Gastroesophageal sphincter (tissue), 4 donors: ENCODE measurements around the gene PPAN. TPM values are rescaled to one million over a fixed set of nuclear protein-coding genes. Genes with fewer than 3 reads are reported as not detected.
A peak's percentile ranks its signal among the peaks of the same experiment; 100 is the strongest.

Source experiments
- ATAC-seq: fragments of 150-250 bp; one replicate; pipeline ENCODE4 v1.9.1; 2016; ENCODE audit warnings: mild to moderate bottlenecking, moderate library complexity
- H3K27ac ChIP-seq, 4 donors: fragments of 200-600 bp; sonication (generic) in 3 of 4; 1 replicate in 3 of 4; 2 replicates in 1 of 4; pipeline ENCODE4 v1.5.1; 2016 to 2019
- H3K27me3 ChIP-seq: fragments of 200-600 bp; sonication (generic); one replicate; pipeline ENCODE4 v1.5.1; 2019
- H3K36me3 ChIP-seq, 2 donors: fragments of 200-600 bp; sonication (generic); one replicate each; pipeline ENCODE4 v1.5.1; 2019; ENCODE audit warnings: control low read depth in 1 of 2
- H3K4me1 ChIP-seq, 3 donors: fragments of 200-600 bp; sonication (generic); 1 replicate in 2 of 3; 2 replicates in 1 of 3; pipeline ENCODE4 v1.5.1; 2016 to 2019; ENCODE audit warnings: control low read depth in 2 of 3
- H3K4me3 ChIP-seq, 2 donors: fragments of 200-600 bp; sonication (generic); one replicate each; pipeline ENCODE4 v1.5.1; 2019; ENCODE audit warnings: mild to moderate bottlenecking in 1 of 2, moderate library complexity in 1 of 2
- H3K9me3 ChIP-seq, 3 donors: fragments of 200-600 bp; sonication (generic); one replicate each; pipeline ENCODE4 v1.5.1; 2017 to 2019; ENCODE audit warnings: control low read depth in 2 of 3
- EP300 ChIP-seq: sonication (generic); formaldehyde crosslinking; IDR thresholded peaks from one replicate; pipeline ENCODE4 v1.6.1; 2017; ENCODE audit warnings: antibody characterized with exemption, mild to moderate bottlenecking
- POLR2A ChIP-seq, 2 donors: fragments of 450-650 bp; IDR thresholded peaks; one replicate each; pipeline ENCODE4 v1.6.1; 2017; ENCODE audit warnings: antibody characterized with exemption in 2 of 2, mild to moderate bottlenecking in 2 of 2, moderate library complexity in 1 of 2
- POLR2AphosphoS5 ChIP-seq: sonication (generic); formaldehyde crosslinking; IDR thresholded peaks from one replicate; pipeline ENCODE4 v1.6.1; 2017; ENCODE audit warnings: antibody characterized with exemption
- WGBS, 2 donors: methylation state at CpG; one replicate each; pipeline ENCODE4 v1.1.5; 2018; ENCODE audit warnings: low coverage in 1 of 2; 5-methylcytosine and 5-hydroxymethylcytosine counted together
- total RNA-seq, 4 donors: library from RNA; depleted of rRNA; stranded (reverse); fragments of >200 nt; gene quantifications; one replicate each; pipeline ENCODE4 v1.1.0, GENCODE V29; 2016
- TF ChIP-seq, protein P1 (sequence below), 4 experiments: fragments of 200-600 bp in 2 of 4; fragments of 450-650 bp in 2 of 4; sonication (generic) in 1 of 4; IDR thresholded peaks; one replicate each; pipeline ENCODE4 v1.5.1; 2017 to 2019; ENCODE audit warnings: antibody characterized with exemption in 4 of 4, mild to moderate bottlenecking in 2 of 4, moderate library complexity in 2 of 4

The PPAN gene
- total RNA-seq, 4 donors from 2014 or later, result 22.7 to 40.3 (median 31.5) TPM

DNA sequence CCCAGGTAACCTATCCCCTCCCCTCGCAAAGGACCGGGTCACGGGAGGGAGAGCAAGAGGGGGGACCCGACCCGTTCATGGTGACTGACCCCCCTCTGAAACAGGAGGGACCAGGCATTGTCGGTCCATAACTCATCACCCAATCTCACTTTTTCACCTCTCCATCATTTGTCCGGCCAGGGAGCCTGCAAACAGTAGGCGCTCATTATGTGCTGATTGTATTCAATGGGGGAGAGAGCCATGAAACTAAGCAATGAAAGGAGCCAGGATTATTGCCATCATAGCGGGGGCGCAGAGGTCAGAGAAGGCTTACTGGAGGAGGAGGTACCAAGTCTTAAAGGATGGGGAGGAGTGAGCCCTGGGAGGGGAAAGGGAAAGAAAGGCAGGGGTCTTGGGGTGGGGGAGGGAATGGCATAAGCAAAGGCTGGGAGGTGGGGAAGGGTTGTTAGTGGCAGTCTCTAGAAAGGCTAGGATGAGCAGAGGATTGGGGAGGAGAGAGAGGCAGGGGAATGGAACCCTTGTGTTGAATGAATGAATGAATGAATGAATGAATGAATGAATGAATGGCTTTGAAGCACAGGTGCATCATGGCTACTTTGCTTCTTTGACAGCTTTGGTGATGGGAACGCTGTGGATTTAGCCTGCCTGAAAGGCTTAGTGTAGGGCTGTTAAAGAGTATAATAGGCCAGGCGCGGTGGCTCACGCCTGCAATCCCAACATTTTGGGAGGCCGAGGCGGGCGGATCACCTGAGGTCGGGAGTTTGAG lies 18.7 kb upstream of the PPAN start:
- H3K4me3 ChIP-seq, result peak overlapping the region in 1 of 2 donors; percentile 98
- peak overlapping the region in 3 of 4 donors; percentile 92 to 94 (median 93) for H3K27ac ChIP-seq
- peaks cover 0 to 15% (median 0%) of the 10 kb centered on the region in 3 donors for H3K4me1 ChIP-seq
- no peaks in the 10 kb centered on the region for H3K9me3 ChIP-seq
- ATAC-seq, result no peak
- H3K36me3 ChIP-seq, result peaks cover 0 to 37% of the 10 kb centered on the region in 2 donors
- H3K27me3 ChIP-seq, result no peaks in the 10 kb centered on the region
- TF ChIP-seq, protein P1, sequence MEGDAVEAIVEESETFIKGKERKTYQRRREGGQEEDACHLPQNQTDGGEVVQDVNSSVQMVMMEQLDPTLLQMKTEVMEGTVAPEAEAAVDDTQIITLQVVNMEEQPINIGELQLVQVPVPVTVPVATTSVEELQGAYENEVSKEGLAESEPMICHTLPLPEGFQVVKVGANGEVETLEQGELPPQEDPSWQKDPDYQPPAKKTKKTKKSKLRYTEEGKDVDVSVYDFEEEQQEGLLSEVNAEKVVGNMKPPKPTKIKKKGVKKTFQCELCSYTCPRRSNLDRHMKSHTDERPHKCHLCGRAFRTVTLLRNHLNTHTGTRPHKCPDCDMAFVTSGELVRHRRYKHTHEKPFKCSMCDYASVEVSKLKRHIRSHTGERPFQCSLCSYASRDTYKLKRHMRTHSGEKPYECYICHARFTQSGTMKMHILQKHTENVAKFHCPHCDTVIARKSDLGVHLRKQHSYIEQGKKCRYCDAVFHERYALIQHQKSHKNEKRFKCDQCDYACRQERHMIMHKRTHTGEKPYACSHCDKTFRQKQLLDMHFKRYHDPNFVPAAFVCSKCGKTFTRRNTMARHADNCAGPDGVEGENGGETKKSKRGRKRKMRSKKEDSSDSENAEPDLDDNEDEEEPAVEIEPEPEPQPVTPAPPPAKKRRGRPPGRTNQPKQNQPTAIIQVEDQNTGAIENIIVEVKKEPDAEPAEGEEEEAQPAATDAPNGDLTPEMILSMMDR (IDR thresholded peaks at IDR 0.05), result no peak
- TF ChIP-seq POLR2AphosphoS5 (no peak), POLR2A (IDR thresholded peaks at IDR 0.05) (no peak), EP300 (no peak)
- 83 to 94% methylated on average over 11 to 12 of the region's 18 CpGs for WGBS, 2 donors

GRCh38 chr19:10088949-10089554 lies 17.1 kb upstream of the PPAN start:
- TF ChIP-seq POLR2AphosphoS5 (no peak), EP300 (no peak), POLR2A (IDR thresholded peaks at IDR 0.05) (no peak)
- TF ChIP-seq, protein P1 (IDR thresholded peaks at IDR 0.05), result no peak
- no peak for ATAC-seq
- WGBS, 2 donors, result 85 to 90% methylated on average over 2 of the region's 6 CpGs
- no peaks in the 10 kb centered on the region for H3K27me3 ChIP-seq
- H3K4me1 ChIP-seq, result peaks cover 0 to 15% (median 0%) of the 10 kb centered on the region in 3 donors
- peaks cover 0 to 49% of the 10 kb centered on the region in 2 donors for H3K36me3 ChIP-seq
- H3K27ac ChIP-seq, result no peak overlapping the region
- H3K9me3 ChIP-seq, result no peaks in the 10 kb centered on the region
- no peak overlapping the region for H3K4me3 ChIP-seq

DNA sequence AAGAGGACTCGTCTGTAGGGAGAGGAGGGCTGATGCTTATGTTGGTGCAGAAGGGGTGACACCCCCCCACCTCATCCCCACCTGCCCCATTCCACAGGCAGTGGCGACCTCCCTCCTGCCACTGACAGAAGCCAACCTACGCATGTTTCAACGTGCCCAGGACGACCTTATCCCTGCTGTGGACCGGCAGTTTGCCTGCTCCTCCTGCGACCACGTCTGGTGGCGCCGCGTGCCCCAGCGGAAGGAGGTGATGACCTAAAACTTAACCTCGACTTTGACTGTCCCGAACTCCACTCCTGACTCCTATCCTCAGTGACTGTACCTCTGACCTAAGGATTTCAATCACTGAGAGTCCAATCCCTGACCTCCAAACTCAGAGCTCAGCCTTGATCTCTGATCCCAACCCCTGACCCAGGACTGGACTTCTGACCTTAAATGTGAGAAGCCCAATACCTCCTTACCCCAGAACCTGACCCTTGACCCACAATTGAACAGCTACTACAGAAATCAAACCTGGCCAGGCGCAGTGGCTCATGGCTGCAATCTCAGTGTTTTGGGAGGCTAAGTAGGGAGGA lies 16.3 kb upstream of the PPAN start:
- TF ChIP-seq, protein P1 (IDR thresholded peaks at IDR 0.05), result no peak

DNA sequence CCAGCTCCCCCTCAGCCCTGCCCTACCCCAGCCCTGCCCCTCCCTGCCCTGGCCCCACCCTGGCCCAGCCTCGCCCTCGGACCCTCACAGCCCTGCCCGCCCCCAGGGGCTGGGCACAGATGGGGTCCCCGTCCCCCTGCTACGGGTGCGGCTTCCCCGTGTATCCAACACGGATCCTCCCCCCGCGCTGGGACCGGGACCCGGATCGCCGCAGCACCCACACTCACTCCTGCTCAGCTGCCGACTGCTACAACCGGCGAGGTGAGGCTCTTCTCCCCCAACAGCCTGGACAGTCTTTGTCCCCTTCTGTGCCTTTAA lies 14.8 kb upstream of the PPAN start:
- 78% methylated on average over 6 of the region's 17 CpGs; no CpG with 5 or more reads in 1 of the 2 donors for WGBS, 2 donors
- no peaks in the 10 kb centered on the region for H3K9me3 ChIP-seq
- TF ChIP-seq, protein P1 (IDR thresholded peaks at IDR 0.05), result no peak
- TF ChIP-seq POLR2AphosphoS5, result no peak
- no peak for TF ChIP-seq EP300
- no peak for TF ChIP-seq POLR2A (IDR thresholded peaks at IDR 0.05)
- no peak overlapping the region for H3K27ac ChIP-seq
- H3K36me3 ChIP-seq, result peaks cover 0 to 49% of the 10 kb centered on the region in 2 donors
- no peak for ATAC-seq
- H3K27me3 ChIP-seq, result no peaks in the 10 kb centered on the region
- peaks cover 0 to 19% (median 0%) of the 10 kb centered on the region in 3 donors for H3K4me1 ChIP-seq
- H3K4me3 ChIP-seq, result no peak overlapping the region

More for the DNA sequence above, 16.3 kb upstream of the PPAN start:
- Histone ChIP-seq H3K36me3 (peaks cover 0 to 49% of the 10 kb centered on the region in 2 donors), H3K9me3 (no peaks in the 10 kb centered on the region), H3K4me3 (no peak overlapping the region), H3K27me3 (no peaks in the 10 kb centered on the region), H3K4me1 (peaks cover 0 to 15% (median 0%) of the 10 kb centered on the region in 3 donors), H3K27ac (no peak overlapping the region)
- no peak for ATAC-seq
- 73% methylated on average over 10 of the region's 15 CpGs; no CpG with 5 or more reads in 1 of the 2 donors for WGBS, 2 donors
